Posterior vena cava (tissue), 2 donors: ENCODE data around the gene SAG. TPM values are rescaled to one million over a fixed set of nuclear protein-coding genes. Genes with fewer than 3 reads are reported as not detected.

ENCODE experiments used
- DNase-seq: peaks from one replicate; pipeline ENCODE4 v3.0.0-alpha.2; 2020; ENCODE audit warnings: low spot score
- intact Hi-C, 2 donors: fragments of 100-400 bp; cut with DNase I; formaldehyde crosslinking; loops; one replicate each; pipeline versions ENCODE4 v1.14.1 to v1.14.2; 2022 to 2023
- long read RNA-seq, 2 donors: library from polyadenylated mRNA; unstranded; transcript quantifications; one replicate each; pipeline ENCODE4 v2.0.0, GENCODE V29; 2020 to 2021
- total RNA-seq, 2 donors: library from RNA; stranded (reverse); fragmentation: NEBNext Ultra II Directional; extraction: Animal tissue kit (Norgen Biotek cat#: 25700); gene quantifications; one replicate each; pipeline ENCODE4 v1.2.1, GENCODE V29; 2021
- donor health status: DM: yes; HTN: yes; CAD: no.
- donor health status: DM: yes; HTN: yes; CAD: no.

SAG gene
- total RNA-seq: not detected
- long read RNA-seq, donor 1: 0 reads
- long read RNA-seq, donor 2: 0 reads

DNA sequence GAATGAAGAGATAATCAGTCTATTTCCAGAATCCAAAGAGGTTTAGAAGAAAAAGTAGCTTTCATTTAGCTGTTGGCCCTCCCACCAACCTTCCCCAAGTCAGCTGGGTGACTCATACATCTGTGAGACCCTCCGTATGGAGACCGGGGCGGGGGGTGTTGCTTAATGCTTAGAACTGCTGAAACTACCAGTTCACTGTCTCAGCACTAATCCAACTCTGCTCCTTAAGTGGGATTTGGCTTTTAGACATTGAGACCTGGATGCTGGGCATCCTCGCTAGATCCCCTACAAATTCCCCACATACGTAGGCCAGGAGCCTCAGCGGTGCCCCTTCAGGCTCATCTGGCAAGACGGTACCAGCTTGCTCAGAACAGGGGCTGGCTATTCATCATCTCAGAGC is at the start of gene SAG:
SAG (plus strand) TSS at position 252 of the 400 bp plus-strand sequence. CDS start 1,374 bp downstream, outside the sequence.
- intact Hi-C loops: no loop called here
- DNase-seq: no peak

DNA sequence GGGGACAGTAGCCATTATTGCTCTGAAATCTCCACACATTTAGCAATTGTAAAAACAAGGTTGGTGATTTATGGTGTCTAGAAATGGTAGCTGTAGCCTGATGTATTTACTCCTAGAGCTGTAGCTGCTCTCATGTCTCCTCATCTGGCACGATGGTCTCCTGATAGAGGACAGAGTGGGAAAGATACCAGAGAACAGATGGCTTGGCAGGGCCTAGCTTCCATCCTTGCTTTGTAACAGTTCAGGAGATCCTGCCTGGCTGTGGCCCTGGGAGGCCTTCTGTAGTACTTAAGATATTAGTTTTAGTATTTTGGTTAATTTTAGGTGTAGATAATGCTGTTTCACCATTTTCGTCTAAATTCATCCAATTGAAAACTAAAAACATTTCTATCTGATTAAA is 49.4 kb upstream of the SAG start:
- intact Hi-C loops: loop anchor here in 1 of 2 donors (10.0 kb wide), 1 partner anchor 653 kb away; no protein-coding TSS in a partner anchor
- DNase-seq: no peak

DNA sequence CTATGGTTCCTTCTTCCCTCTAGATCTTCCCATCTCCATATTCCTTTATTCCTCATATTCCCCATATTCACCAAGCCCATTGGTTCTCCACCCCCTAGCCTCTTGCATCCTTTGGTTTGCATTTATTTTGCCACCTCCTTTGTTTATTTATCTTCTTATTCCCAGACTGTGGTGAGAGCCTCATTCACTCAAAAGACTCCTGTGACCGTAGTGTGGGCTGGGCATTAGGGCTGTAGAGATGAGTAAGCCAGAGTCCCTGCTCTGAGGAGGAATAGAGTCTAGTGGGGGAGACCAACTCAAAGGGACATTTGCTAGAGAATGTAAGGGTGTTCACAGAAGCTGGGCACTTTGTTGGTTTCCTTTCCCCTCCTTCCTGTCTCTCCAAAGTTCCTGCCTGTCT is 47.9 kb upstream of the SAG start:
- intact Hi-C loops: loop anchor here in 1 of 2 donors (10.0 kb wide), 1 partner anchor 655 kb away; no protein-coding TSS in a partner anchor

DNA sequence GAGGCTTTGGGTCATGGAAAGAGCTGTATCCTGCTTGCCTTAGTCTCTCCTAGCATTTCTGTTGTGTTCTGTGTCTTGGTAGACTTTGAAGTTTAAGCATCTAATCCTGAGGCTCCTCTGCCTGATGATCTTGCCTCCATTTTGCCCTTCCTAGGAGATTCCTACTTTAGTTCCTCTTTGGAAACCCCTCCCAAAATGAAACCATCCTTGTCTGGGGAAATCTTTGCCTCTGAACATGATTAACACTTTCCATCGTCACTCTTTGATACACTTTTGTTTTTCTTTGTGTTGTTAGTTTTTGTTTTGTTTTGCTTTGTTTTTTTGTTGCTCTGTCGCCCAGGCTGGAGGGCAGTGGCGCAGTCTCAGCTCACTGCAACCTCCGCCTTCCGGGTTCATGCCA is 47.0 kb upstream of the SAG start:
- no peak for DNase-seq
- intact Hi-C loops: no loop called here

More for the DNA sequence above, 47.9 kb upstream of the SAG start:
- DNase-seq: no peak

DNA sequence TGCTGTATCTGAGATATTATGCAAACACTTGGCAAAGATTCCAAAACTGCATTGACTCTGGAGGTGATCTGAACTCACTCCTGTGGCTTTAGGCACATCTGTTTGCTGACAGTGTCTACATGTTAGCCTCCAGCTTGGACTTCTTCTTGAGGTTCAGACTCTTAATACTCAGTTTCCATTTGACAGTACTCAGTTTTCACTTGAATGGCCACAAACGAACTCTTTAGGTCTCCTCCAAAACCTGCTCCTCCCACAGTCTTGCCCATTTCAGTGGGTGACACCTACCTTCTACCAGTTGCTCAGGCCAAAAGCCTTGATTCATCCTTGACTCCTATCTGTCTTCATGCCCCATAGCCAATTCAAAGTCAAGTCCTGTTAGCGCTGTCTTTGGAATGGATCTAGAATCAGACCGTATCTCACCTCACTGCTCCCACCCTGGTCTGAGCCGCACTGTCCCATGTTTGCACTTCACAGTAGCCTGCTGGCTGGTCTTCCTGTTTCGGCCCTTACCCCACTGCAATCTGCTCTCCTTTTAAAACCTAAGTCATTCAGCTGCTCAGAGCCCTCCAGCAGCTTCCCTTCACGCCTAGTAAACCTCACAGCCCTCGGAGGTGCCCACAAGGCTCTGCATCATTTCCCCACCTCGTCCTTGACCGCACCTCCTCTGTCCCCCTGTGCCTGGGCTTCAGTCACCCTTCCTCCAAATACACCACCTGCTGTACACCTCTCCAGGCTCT is 45.6 kb upstream of the SAG start:
- no peak for DNase-seq
- intact Hi-C loops: no loop called here

DNA sequence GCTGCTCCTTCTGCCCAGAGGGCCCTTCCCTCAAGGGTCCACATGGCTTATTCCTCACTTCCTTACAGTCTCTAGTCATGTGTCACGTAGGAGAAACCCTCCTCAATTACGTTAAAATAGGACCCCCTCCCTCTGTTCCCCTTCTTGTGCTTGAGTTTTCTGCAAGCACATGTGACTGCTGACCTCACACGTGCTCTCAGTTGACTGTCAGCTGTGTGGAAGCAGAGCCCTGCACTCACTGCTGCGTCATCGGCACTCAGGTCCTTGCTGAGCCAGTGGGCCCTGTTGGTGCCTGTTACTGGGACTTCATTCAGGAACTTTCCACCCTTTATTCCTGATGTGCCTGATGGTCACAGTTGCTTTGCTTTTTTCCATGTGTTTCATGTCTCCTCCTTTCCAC is 45.1 kb upstream of the SAG start:
- intact Hi-C loops: no loop called here
- no peak for DNase-seq

DNA sequence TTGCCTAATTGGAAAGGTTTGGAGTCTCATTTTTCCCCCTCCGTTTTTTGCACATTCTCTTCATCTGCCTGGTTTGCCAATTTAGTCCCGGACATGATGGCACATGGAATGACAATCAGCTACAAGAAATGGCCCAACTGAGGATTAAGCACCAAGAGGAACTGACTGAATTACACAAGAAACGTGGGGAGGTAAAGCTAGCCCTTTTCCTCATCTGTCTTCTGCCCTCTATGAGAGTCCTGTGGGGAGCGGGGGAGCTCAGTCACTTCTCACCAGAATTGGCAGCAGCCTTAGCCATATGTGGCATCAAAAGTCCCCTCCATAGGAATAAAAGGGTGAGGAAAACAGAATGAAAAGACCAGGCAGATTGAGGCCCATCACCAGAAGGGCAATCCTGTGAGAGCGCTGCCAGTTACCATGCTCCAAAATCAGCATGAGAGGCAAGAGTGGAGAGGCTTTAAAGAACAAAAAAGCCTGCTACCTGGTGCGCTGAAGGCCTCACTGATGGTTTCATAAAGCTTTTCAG is 44.5 kb upstream of the SAG start:
- no peak for DNase-seq
- intact Hi-C loops: no loop called here

DNA sequence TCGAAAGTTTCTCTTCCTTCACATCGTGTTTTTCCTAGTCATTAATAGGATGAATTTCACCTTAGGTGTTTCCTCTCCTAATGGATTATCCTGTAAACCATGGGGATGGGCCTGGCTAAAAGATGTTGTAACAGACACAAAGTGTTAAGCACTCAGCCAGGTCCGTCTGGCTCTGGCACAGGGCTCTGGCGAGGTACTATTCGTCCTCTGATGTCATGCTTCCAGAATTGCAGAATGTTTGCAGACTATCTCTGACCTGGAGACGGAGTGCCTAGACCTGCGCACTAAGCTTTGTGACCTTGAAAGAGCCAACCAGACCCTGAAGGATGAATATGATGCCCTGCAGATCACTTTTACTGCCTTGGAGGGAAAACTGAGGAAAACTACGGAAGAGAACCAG is 42.9 kb upstream of the SAG start:
- intact Hi-C loops: no loop called here

DNA sequence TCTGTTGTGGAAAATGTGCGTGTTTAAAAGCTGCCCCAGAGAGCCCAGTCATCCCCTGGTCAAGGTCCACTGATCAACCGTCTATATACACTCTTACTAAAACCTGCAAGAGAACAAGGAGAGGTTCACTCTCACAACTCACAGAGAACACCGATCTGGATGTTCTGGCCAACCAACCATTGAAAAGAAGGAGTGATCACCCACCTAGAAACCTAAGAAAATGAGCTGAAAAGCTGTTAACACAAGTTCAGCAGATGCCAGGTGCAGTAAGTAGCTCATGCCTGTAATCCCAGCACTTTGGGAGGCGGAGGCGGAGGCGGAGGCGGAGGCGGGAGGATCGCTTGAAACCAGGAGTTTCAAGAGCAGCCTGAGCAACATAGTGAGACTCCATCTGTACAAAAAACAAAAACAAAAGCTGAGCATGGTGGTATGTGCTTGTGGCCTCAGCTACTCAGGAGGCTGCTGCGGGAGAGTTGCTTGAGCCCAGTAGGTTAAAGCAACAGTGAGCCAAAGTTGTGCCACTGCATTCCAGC is 41.7 kb upstream of the SAG start:
- intact Hi-C loops: no loop called here
- no peak for DNase-seq

More for the DNA sequence above, 42.9 kb upstream of the SAG start:
- DNase-seq: no peak

DNA sequence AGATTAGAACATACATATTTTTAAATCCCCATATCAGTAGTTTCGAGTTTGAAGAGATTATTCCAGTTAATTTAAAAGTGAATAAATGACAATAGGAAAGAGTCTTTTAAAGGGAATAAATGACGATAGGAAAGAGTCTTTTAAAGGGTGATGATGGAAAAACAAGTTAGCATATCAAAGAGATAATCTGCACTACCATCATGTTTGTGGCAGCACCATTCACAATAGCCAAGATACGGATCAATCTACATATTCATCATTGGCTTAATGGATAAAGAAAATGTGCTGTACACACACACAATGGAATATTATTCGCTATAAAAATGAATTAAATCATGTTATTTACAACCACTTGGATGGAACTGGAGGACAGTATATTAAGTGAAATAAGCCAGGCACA is 41.1 kb upstream of the SAG start:
- no peak for DNase-seq
- intact Hi-C loops: no loop called here

DNA sequence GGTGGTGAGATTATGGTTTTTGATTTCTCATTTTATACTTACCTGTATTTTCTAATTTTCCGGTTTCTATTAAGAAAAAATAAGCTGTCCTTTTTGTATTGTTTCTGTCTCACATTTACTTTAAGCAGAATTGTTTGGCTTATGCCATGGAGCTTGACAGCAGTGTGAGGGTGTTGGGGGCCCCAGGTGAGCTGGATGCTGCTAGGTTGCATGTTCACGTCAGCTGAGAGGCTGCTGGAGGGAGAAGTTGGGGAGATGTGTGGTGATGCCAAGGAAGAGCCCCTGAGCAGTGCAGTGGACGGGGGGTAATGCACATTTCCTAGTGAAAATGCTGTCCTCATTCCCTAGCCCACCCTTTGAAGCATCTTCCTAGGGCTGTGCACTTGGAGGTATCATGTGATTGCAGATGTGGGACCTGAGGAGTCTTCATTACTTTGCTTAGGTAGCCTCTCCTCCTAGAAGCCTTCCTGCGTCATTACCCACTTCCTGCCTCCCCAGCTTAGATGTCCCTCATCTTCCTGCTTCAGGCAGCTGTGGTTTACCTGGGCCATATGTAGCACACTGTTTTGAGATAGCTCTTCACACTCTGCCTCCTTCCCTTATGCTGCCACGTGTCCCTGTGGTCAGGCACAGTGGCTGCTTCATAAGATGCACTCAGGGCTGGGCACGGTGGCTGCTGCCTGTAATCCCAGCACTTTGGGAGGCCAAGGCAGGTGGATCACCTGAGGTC is 39.9 kb upstream of the SAG start:
- intact Hi-C loops: no loop called here
- no peak for DNase-seq

DNA sequence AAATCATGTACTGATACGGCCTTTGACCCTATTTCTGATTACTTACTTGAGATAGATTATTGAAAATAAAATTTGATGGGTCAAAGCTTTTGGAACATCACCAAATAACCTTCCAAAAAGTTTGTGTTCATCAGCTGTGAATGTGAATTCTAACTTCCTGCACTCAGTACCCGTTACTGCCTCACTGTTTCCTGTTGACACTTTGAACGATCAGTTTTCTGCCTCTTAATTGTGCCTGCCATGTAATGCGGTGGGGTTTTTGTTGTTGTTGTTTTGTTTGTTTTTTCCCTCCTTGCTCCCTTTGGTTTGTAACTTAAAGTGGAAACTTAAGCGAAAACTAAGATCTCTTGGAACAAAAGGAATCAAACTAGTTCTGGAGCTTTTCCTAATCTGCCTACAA is 37.2 kb upstream of the SAG start:
- no peak for DNase-seq
- intact Hi-C loops: no loop called here

DNA sequence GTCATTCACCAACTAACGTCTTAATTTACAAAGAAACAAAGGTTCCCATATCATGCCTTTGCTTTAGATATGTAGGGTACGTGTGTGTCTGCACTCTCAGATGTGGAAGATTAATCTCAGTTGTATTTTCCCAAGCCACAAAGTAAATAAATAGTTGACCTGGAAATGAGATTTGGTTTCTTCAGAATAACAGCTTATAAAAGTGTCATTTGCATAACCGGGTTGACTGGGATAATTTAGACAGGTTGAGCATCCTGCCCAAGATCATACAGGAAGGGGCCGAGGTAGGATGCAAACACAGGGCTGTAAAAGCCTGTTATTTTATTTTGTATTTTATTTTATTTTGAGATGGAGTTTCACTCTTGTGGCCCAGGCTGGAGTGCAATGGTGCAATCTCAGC is 36.7 kb upstream of the SAG start:
- intact Hi-C loops: no loop called here
- no peak for DNase-seq

DNA sequence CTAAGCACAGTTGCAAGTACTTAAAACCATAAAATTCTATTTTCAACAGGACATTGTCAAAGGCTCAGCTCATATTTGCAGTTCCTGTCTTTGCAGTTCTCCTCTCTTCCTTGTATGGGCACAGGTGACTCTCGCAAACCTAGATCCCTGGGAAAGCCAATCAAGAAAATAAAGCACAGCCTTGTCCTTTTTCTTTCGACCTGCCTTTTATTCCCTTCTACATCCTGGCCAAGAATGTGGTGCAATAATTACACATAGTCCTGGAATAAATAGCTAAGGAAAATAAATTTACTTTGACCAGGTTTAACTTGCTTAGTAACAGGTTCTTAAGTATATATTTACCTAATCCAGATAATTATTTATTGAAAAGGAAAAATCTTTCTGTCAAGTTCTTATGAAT is 35.9 kb upstream of the SAG start:
- no peak for DNase-seq

DNA sequence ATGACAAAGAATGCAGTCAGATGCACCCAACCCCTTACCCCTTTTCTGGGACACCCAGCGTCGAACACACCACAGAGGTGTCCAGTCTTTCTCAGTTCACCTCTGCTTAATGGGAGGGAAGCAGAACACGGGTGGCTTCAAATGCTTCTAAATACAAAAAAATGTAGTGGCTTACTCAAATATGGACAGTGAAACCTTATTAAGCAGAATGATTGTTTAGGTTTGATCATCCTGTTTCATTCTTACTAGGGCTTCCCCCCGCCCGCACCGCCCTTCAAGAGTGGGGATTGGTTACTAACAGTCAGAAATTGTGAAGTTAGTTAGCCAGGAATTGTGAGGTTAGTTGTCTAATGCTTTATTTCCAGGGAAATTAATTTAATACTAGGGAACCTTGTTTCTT is 34.5 kb upstream of the SAG start:
- no peak for DNase-seq
- intact Hi-C loops: no loop called here

More for the DNA sequence above, 35.9 kb upstream of the SAG start:
- intact Hi-C loops: no loop called here

DNA sequence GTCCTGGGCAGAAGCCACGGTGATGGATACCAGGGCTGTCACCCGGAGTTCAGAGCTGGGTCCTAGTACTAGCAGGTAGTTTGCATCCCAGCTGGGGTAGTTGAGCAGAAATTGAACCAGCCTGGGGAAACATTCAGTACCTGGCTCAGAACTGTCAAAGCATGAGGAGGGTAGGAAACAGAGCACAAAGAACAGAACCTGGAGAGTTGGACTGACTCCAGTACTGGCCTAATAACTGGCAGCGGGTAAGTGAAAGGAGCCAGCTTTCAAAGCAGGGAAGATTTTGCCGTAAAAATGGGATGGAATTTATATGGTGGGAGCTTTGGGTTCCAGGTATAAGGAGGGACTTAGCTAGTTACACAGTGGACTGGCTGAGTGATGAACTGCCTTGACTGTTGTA is 32.4 kb upstream of the SAG start:
- intact Hi-C loops: no loop called here
- no peak for DNase-seq

DNA sequence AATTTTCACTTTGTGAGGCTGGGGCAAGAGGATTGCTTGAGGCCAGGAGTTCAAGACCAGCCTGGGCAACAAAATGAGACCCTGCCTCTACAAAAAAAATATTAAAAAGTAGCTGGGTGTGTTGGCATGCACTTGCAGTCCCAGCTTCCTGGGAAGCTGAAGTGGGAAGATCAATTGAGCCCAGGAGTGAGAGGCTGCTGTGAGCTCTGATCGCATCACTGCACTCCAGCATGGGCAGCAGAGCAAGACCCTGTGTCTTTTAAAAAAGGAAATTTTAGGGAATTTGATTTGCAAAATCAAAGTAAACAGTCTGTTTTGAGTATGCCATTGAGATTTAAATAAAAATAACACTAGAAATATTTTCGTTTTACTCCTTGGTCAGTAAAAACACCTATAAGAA is 28.7 kb upstream of the SAG start:
- intact Hi-C loops: no loop called here
- DNase-seq: no peak

DNA sequence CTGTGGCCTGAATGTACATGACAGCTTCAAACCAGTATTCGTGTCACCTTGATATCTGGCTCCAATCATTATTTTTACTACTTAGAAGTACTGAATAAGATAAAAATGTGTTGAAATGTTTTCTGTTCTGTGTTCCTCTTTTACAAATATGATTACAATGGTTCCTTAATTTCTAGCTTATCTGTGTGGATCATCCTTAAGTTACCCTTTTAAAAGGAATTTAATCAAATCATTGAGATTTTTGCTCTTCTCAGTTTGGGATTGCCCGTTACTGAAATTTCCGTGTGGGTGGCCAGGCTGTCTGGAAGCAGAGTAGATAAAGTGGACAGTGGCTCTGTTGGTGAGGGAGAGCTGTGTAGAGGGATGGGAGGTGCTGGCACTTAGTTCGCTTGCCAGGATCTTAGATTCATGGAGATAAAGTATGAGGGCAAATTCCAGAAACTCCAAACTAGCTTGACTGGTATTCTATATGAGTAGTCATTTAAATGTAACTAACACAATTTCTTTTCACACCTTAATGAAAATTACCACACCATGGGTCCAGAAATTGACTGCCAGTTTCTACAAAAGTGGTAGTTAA is 27.4 kb upstream of the SAG start:
- DNase-seq: no peak
- intact Hi-C loops: no loop called here

DNA sequence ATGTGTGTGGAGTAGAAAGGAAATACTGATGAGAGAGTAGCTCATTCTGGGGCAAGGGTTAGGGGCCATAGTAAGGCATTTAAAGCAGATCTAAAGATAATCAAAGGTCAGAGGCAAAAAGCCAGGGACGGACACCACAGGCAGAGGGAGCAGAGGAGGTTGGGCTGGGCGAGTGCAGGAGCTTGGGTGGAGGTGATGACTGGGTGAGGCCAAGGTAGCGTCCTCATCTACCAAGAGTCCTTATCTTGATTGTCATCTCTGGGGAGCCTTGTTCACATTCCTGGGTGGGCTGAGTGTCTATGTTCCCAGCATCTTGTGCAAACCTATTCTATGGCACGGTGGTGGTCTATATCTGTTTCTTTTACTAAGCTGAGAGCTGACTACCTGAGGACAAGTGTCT is 26.1 kb upstream of the SAG start:
- no peak for DNase-seq
- intact Hi-C loops: no loop called here

DNA sequence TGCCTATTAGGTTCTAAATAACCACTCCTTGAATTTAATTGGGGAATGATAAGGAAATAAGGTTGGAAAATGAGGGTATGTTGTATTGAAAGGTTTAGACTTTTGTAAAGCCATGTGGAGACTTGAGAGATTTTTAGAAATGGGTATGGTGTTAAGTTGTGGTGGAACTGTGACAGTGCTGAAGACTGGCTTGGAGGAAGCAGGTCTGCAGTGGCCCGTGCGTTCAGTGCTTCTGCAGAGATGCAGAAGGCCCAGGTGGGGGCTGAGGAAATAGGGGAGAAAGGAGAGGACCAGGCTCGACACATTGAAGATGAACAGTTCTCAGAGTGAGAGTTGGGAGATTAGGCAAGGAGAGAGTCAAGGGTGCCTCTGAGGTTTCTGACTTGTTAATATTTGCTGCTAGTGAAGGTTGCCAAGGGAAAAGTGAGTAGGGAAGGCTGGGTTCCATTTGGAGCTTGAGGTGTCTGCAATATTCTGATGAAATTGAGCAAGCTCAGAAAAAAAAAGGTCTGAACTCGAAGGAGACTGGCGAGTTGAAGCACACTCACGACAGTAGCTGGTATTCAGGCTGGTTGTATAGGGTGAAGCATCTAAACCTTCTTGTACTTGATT is 25.5 kb upstream of the SAG start:
- DNase-seq: no peak
- intact Hi-C loops: no loop called here
